Neutrophil (primary cell): ENCODE data around the gene CNST.

Source experiments
- H3K27ac ChIP-seq: fragments of 200-600 bp; sonication (generic); 2 replicates; pipeline ENCODE4 v1.5.1; 2016; ENCODE audit warnings: mild to moderate bottlenecking, moderate library complexity
- H3K27me3 ChIP-seq: fragments of 200-600 bp; sonication (generic); 2 replicates; pipeline ENCODE4 v1.6.0; 2016; ENCODE audit warnings: mild to moderate bottlenecking
- H3K36me3 ChIP-seq: fragments of 200-600 bp; sonication (generic); 2 replicates; pipeline ENCODE4 v1.5.1; 2017
- H3K4me1 ChIP-seq, 2 experiments: fragments of 200-600 bp in 1 of 2; sonication (generic) in 1 of 2; 1 replicate in 1 of 2; 2 replicates in 1 of 2; pipeline versions ENCODE4 v1.5.1 to v1.6.1; 2013 to 2016; ENCODE audit warnings: low read depth in 1 of 2, low read length in 1 of 2, mild to moderate bottlenecking in 1 of 2, moderate library complexity in 1 of 2; ENCODE audit not compliant: control insufficient read depth in 1 of 2, insufficient read depth in 1 of 2
- H3K4me3 ChIP-seq, 2 experiments: fragments of 200-600 bp in 1 of 2; sonication (generic) in 1 of 2; 1 replicate in 1 of 2; 2 replicates in 1 of 2; pipeline ENCODE4 v1.5.1; 2013 to 2016; ENCODE audit warnings: low read depth in 1 of 2, low read length in 1 of 2, mild to moderate bottlenecking in 1 of 2, moderate library complexity in 1 of 2
- H3K9me3 ChIP-seq: fragments of 200-600 bp; sonication (generic); 2 replicates; pipeline ENCODE4 v1.5.1; 2016
- CTCF ChIP-seq: fragments of 200-600 bp; sonication (generic); IDR thresholded peaks from 2 replicates; pipeline ENCODE4 v1.5.1; 2016; ENCODE audit warnings: antibody characterized with exemption

Gene CNST

GRCh38 chr1:246533371-246533905 is 32.8 kb upstream of the CNST start:
- H3K9me3 ChIP-seq = no peaks in the 10 kb centered on the region
- H3K36me3 ChIP-seq = no peaks in the 10 kb centered on the region
- no peaks in the 10 kb centered on the region for H3K4me1 ChIP-seq
- TF ChIP-seq CTCF = no peak
- no peak overlapping the region for H3K4me3 ChIP-seq
- H3K27me3 ChIP-seq = no peaks in the 10 kb centered on the region
- H3K27ac ChIP-seq = no peak overlapping the region

- H3K4me1 ChIP-seq = no peaks in the 10 kb centered on the region
- H3K27ac ChIP-seq = no peak overlapping the region
- H3K9me3 ChIP-seq = no peaks in the 10 kb centered on the region
- H3K36me3 ChIP-seq = no peaks in the 10 kb centered on the region
- H3K4me3 ChIP-seq = no peak overlapping the region
- no peaks in the 10 kb centered on the region for H3K27me3 ChIP-seq
- no peak for TF ChIP-seq CTCF
Measured at GRCh38 chr1:246534114-246534513, 32.1 kb upstream of the CNST start.

DNA sequence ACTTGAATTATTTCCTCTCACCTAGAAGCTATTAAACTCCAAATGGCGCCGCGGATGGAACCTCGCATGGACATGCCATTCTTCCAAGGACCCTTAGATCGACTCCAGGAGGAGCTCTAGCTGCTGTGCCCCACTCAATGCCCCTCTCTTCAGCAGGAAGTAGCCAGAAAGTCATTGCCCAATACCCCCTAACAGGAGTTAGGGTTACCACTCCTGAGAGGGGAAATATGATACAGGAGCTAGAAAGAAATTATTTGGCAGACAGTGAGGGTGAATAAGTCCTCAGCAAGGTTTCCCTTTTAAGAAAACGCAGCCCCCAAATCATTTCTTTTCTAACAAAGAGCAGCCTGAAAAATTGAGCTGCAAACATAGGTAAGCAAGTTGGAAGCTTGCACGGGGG is 28.8 kb upstream of the CNST start:
- H3K36me3 ChIP-seq = no peaks in the 10 kb centered on the region
- TF ChIP-seq CTCF = no peak

DNA sequence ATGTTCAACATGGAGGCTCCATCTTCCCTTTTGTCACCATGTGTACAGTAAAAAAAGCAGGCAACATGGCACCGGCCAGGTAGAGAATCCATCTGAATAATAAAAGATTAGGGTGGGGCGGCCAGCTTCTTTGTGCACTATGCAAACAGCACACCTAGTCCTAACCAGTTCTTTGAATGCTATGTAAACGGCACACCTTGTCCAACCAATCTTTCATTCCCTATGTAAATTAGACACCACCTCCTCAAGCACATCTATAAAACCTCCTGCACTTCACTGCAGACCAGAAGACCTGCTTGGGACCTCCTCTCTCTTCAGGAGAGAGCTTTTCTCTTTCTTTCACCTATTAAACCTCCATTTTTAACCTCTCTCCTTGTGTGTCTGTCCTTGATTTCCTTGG is 28.4 kb upstream of the CNST start:
- Histone ChIP-seq H3K27ac (no peak overlapping the region), H3K4me1 (peaks cover 0 to 10% of the 10 kb centered on the region in 2 experiments), H3K9me3 (no peaks in the 10 kb centered on the region), H3K4me3 (no peak overlapping the region), H3K27me3 (no peaks in the 10 kb centered on the region), H3K36me3 (no peaks in the 10 kb centered on the region)
- no peak for TF ChIP-seq CTCF

More for the DNA sequence above, 28.8 kb upstream of the CNST start:
- H3K27me3 ChIP-seq = no peaks in the 10 kb centered on the region
- peaks cover 0 to 9% of the 10 kb centered on the region in 2 experiments for H3K4me1 ChIP-seq
- no peak overlapping the region for H3K4me3 ChIP-seq
- H3K27ac ChIP-seq = no peak overlapping the region
- no peaks in the 10 kb centered on the region for H3K9me3 ChIP-seq

- H3K27me3 ChIP-seq = no peaks in the 10 kb centered on the region
- peaks cover 17% of the 10 kb centered on the region for H3K36me3 ChIP-seq
- TF ChIP-seq CTCF = no peak
Measured at GRCh38 chr1:246540738-246541491, 25.3 kb upstream of the CNST start.

More at GRCh38 chr1:246540738-246541491, 25.3 kb upstream of the CNST start:
- Histone ChIP-seq H3K27ac (no peak overlapping the region), H3K4me3 (no peak overlapping the region), H3K4me1 (peaks cover 0 to 10% of the 10 kb centered on the region in 2 experiments), H3K9me3 (no peaks in the 10 kb centered on the region)
